22Rv1 (cell line): ENCODE data around the gene TMEM132D.

Experiments used
- CTCF ChIP-seq: fragments of 450-650 bp; IDR thresholded peaks from 2 replicates; pipeline ENCODE4 v1.5.1; 2017; ENCODE audit warnings: mild to moderate bottlenecking
- ZFX ChIP-seq: fragments of 450-650 bp; IDR thresholded peaks from 2 replicates; pipeline ENCODE4 v1.6.1; 2017; ENCODE audit warnings: antibody characterized with exemption, borderline replicate concordance

DNA sequence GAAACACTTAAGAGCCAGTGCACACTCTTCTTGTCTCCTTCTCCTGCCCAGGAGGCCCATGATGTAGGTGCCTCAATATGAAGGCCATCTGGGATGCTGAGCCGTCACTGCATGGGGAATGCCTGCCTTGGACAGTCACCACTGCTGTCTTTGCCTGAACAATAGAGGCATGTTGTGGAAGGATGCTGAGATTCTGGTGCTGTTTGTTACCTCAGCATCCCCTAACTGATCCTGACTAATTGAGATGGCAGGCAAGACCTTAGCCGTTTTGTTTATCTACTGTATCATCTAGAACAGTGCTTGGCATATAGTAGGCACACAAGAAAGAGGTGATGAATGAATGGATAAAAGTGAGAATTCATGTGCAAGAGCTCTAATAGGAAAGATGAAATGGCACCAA, 797.1 kb downstream of the TMEM132D start:
- TF ChIP-seq CTCF (no peak), ZFX (no peak)
